Suprapubic skin (tissue), 4 donors: ENCODE measurements around the gene COG5.

Experiments used
- CTCF ChIP-seq, 2 donors: fragments of 200-600 bp in 1 of 2; fragments of 450-650 bp in 1 of 2; sonication (generic) in 1 of 2; IDR thresholded peaks; one replicate each; pipeline ENCODE4 v1.5.1; 2016 to 2019; ENCODE audit warnings: antibody characterized with exemption in 2 of 2, mild to moderate bottlenecking in 1 of 2, moderate library complexity in 1 of 2
- EP300 ChIP-seq: sonication (generic); formaldehyde crosslinking; IDR thresholded peaks from one replicate; pipeline ENCODE4 v1.6.1; 2017; ENCODE audit warnings: antibody characterized with exemption
- POLR2A ChIP-seq, 2 donors: fragments of 450-650 bp; IDR thresholded peaks; one replicate each; pipeline ENCODE4 v1.6.1; 2017; ENCODE audit warnings: antibody characterized with exemption in 2 of 2, mild to moderate bottlenecking in 2 of 2, moderate library complexity in 2 of 2
- POLR2AphosphoS5 ChIP-seq, 3 donors: sonication (generic); formaldehyde crosslinking; IDR thresholded peaks; one replicate each; pipeline ENCODE4 v1.6.1; 2017; ENCODE audit warnings: antibody characterized with exemption in 3 of 3

GRCh38 chr7:107370816-107371215 lies 192.9 kb downstream of the COG5 start:
- no peak for TF ChIP-seq POLR2A (IDR thresholded peaks at IDR 0.05)
- no peak for TF ChIP-seq EP300
- no peak for TF ChIP-seq CTCF (IDR thresholded peaks at IDR 0.05)
- TF ChIP-seq POLR2AphosphoS5 (IDR thresholded peaks at IDR 0.05): no peak
